CD4-positive, alpha-beta T cell (primary cell): ENCODE data around the gene SSUH2. TPM values are rescaled to one million over a fixed set of nuclear protein-coding genes. Genes with fewer than 3 reads are reported as not detected.

Experiments
- ATAC-seq: fragments of 200-7000 bp; cut with Tn5 transposase; one replicate; pipeline ENCODE4 v1.10.0; 2022; ENCODE audit warnings: mild to moderate bottlenecking; ENCODE audit not compliant: poor library complexity
- CTCF ChIA-PET: fragments of 350-600 bp; sonication (Branson Sonifier 250); formaldehyde crosslinking; loops from one replicate; lab custom pipeline; 2021; ENCODE audit warnings: antibody characterized with exemption, inconsistent platforms; lab: Charles Lee
- POLR2A ChIA-PET: fragments of 350-600 bp; sonication (Branson Sonifier 250); formaldehyde crosslinking; loops from one replicate; lab custom pipeline; 2021; ENCODE audit warnings: antibody characterized with exemption, inconsistent platforms; lab: Charles Lee
- DNase-seq, 14 experiments: peaks; one replicate each; pipeline ENCODE4 v3.0.0-alpha.2; 2013 to 2020; ENCODE audit warnings: mixed read lengths in 2 of 14
- H3K27ac ChIP-seq, 2 donors: one replicate each; pipeline versions ENCODE4 v1.5.1 to v1.7.0; 2013; ENCODE audit warnings: low read length in 2 of 2, low read depth in 1 of 2, mild to moderate bottlenecking in 1 of 2
- H3K27me3 ChIP-seq, 2 experiments: 1 replicate in 1 of 2; 2 replicates in 1 of 2; pipeline versions ENCODE4 v1.6.1 to v1.7.0; 2013; ENCODE audit warnings: low read length in 2 of 2, control low read depth in 1 of 2, mild to moderate bottlenecking in 1 of 2, moderate library complexity in 1 of 2; ENCODE audit not compliant: insufficient read depth in 2 of 2, control insufficient read depth in 1 of 2
- H3K36me3 ChIP-seq: one replicate; pipeline ENCODE4 v1.6.1; 2013; ENCODE audit warnings: low read length, control low read depth; ENCODE audit not compliant: insufficient read depth
- H3K4me1 ChIP-seq: one replicate; pipeline ENCODE4 v1.6.1; 2013; ENCODE audit warnings: low read length, control low read depth; ENCODE audit not compliant: insufficient read depth
- H3K4me3 ChIP-seq: one replicate; pipeline ENCODE4 v1.5.1; 2013; ENCODE audit warnings: mild to moderate bottlenecking, low read length, moderate library complexity
- H3K9me3 ChIP-seq, 2 experiments: 1 replicate in 1 of 2; 2 replicates in 1 of 2; pipeline versions ENCODE4 v1.6.1 to v1.7.0; 2013; ENCODE audit warnings: low read length in 2 of 2, mild to moderate bottlenecking in 2 of 2, control low read depth in 1 of 2, moderate library complexity in 1 of 2; ENCODE audit not compliant: control insufficient read depth in 1 of 2, insufficient read depth in 1 of 2
- H3K27ac Mint-ChIP-seq: one replicate; pipeline ENCODE4 v1.8.0; 2020; ENCODE audit warnings: mixed read lengths
- H3K27me3 Mint-ChIP-seq: one replicate; pipeline ENCODE4 v1.8.0; 2021; ENCODE audit warnings: mixed read lengths
- H3K36me3 Mint-ChIP-seq: one replicate; pipeline ENCODE4 v1.8.0; 2021; ENCODE audit warnings: low read depth, mixed read lengths
- H3K4me1 Mint-ChIP-seq: one replicate; pipeline ENCODE4 v1.8.0; 2021; ENCODE audit warnings: low read depth, mixed read lengths
- H3K4me3 Mint-ChIP-seq: one replicate; pipeline ENCODE4 v1.8.0; 2020; ENCODE audit warnings: mild to moderate bottlenecking, mixed read lengths
- H3K9me3 Mint-ChIP-seq: one replicate; pipeline ENCODE4 v1.8.0; 2020; ENCODE audit warnings: mixed read lengths
- CTCF ChIP-seq: fragments of 200-600 bp; IDR thresholded peaks from one replicate; pipeline ENCODE4 v1.8.0; 2022; ENCODE audit warnings: antibody characterized with exemption, mild to moderate bottlenecking
- intact Hi-C, 2 experiments: fragments of 100-400 bp; cut with DNase I in 1 of 2; cut with micrococcal nuclease in 1 of 2; formaldehyde crosslinking; loops; one replicate each; pipeline versions ENCODE4 v1.15.1 to v1.9.0; 2023 to 2025; cut with DNase I, micrococcal nuclease
- total RNA-seq, 174 experiments: library from RNA in 2 of 174; stranded (reverse) in 2 of 174; gene quantifications; one replicate each; pipeline ENCODE4 v1.2.3 and lab custom pipeline; 2021 to 2026

The SSUH2 gene
- total RNA-seq, 2 experiments from 2014 or later = not detected

GRCh38 chr3:8621141-8621540, 23.5 kb downstream of the SSUH2 start:
- intact Hi-C loops = loop anchor here (5.0 to 10.0 kb wide), 3 partner anchors 174 to 296 kb away; no protein-coding TSS in a partner anchor
- peaks cover 2% of the 10 kb centered on the region for H3K9me3 Mint-ChIP-seq
- no peak for TF ChIP-seq CTCF

GRCh38 chr3:8619548-8619947, 25.1 kb downstream of the SSUH2 start:
- intact Hi-C loops = no loop called here
- no peaks in the 10 kb centered on the region for H3K27me3 ChIP-seq
- Mint-ChIP-seq H3K27me3 (peaks cover 11% of the 10 kb centered on the region), H3K36me3 (no peaks in the 10 kb centered on the region), H3K9me3 (peaks cover 2% of the 10 kb centered on the region), H3K27ac (no peak overlapping the region), H3K4me3 (no peak overlapping the region), H3K4me1 (peaks cover 6% of the 10 kb centered on the region)
- peaks cover 0 to 21% of the 10 kb centered on the region in 2 experiments for H3K9me3 ChIP-seq
- no peak overlapping the region for H3K4me3 ChIP-seq
- no peak overlapping the region for H3K27ac ChIP-seq
- peaks cover 3% of the 10 kb centered on the region for H3K4me1 ChIP-seq
- no peaks in the 10 kb centered on the region for H3K36me3 ChIP-seq
- TF ChIP-seq CTCF = no peak
- DNase-seq (no peak), ATAC-seq (no peak)
- POLR2A ChIA-PET = no interaction called here
- CTCF ChIA-PET = no interaction called here

More at GRCh38 chr3:8621141-8621540, 23.5 kb downstream of the SSUH2 start:
- H3K36me3 Mint-ChIP-seq = no peaks in the 10 kb centered on the region
- ATAC-seq = no peak
- no peak overlapping the region for H3K4me3 Mint-ChIP-seq
- peaks cover 17% of the 10 kb centered on the region for H3K27me3 Mint-ChIP-seq
- Histone ChIP-seq H3K4me3 (no peak overlapping the region), H3K4me1 (peaks cover 3% of the 10 kb centered on the region), H3K27ac (no peak overlapping the region), H3K27me3 (no peaks in the 10 kb centered on the region), H3K9me3 (peaks cover 0 to 24% of the 10 kb centered on the region in 2 experiments), H3K36me3 (no peaks in the 10 kb centered on the region)
- ChIA-PET POLR2A (no interaction called here), CTCF (no interaction called here)
- no peak overlapping the region for H3K27ac Mint-ChIP-seq
- no peak for DNase-seq
- H3K4me1 Mint-ChIP-seq = peaks cover 6% of the 10 kb centered on the region

GRCh38 chr3:8618950-8619349, 25.6 kb downstream of the SSUH2 start:
- CTCF ChIA-PET = no interaction called here
- peaks cover 0 to 20% of the 10 kb centered on the region in 2 experiments for H3K9me3 ChIP-seq
- intact Hi-C loops = no loop called here
- peaks cover 10% of the 10 kb centered on the region for H3K27me3 Mint-ChIP-seq
- POLR2A ChIA-PET = no interaction called here
- peaks cover 3% of the 10 kb centered on the region for H3K4me1 ChIP-seq
- TF ChIP-seq CTCF = no peak
- no peak overlapping the region for H3K4me3 Mint-ChIP-seq
- no peak overlapping the region for H3K4me3 ChIP-seq
- H3K27ac ChIP-seq = no peak overlapping the region
- peaks cover 6% of the 10 kb centered on the region for H3K4me1 Mint-ChIP-seq
- no peaks in the 10 kb centered on the region for H3K36me3 Mint-ChIP-seq
- no peaks in the 10 kb centered on the region for H3K27me3 ChIP-seq
- H3K36me3 ChIP-seq = no peaks in the 10 kb centered on the region
- H3K27ac Mint-ChIP-seq = no peak overlapping the region
- ATAC-seq (no peak), DNase-seq (no peak)
- H3K9me3 Mint-ChIP-seq = peaks cover 2% of the 10 kb centered on the region
